ENCODE results near the gene CD300LD.

GRCh38 chr17:74610108-74610507 is 18.0 kb upstream of the CD300LD start:
- TF ChIP-seq, protein P1, sequence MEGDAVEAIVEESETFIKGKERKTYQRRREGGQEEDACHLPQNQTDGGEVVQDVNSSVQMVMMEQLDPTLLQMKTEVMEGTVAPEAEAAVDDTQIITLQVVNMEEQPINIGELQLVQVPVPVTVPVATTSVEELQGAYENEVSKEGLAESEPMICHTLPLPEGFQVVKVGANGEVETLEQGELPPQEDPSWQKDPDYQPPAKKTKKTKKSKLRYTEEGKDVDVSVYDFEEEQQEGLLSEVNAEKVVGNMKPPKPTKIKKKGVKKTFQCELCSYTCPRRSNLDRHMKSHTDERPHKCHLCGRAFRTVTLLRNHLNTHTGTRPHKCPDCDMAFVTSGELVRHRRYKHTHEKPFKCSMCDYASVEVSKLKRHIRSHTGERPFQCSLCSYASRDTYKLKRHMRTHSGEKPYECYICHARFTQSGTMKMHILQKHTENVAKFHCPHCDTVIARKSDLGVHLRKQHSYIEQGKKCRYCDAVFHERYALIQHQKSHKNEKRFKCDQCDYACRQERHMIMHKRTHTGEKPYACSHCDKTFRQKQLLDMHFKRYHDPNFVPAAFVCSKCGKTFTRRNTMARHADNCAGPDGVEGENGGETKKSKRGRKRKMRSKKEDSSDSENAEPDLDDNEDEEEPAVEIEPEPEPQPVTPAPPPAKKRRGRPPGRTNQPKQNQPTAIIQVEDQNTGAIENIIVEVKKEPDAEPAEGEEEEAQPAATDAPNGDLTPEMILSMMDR (IDR thresholded peaks at IDR 0.05), result no peak
- TF ChIP-seq POLR2AphosphoS5 (IDR thresholded peaks at IDR 0.05; ENCODE audit: low read depth, low read length) (no peak), SIN3A (IDR thresholded peaks at IDR 0.05; ENCODE audit: borderline replicate concordance, insufficient read depth, low read depth, low read length) (no peak)

Measured in Panc1 (cell line).